ENCODE results near the gene CAPZB. TPM values are rescaled to one million over a fixed set of nuclear protein-coding genes. Genes with fewer than 3 reads are reported as not detected.

The CAPZB gene
- total RNA-seq, 1 experiment from 2014 or later: 348 TPM

DNA sequence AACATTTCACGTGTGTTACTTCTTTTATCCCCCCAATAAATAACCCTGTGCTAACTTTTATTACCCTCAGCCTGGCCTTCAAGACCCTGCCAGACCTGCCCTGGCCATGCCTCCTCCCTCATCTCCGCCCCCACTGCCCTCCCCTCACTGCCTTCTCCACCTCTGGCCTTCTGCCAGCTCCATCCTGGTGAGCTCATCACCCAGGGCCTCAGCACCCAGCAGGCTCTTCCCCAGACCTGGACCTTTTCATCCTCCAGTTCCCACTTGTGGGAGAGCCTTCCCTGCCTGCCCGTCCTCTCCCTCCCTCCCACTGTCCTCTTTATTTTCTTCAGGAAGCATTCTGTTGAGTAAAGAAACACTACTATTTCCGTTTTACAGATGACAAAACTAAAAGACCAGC lies 101.2 kb downstream of the CAPZB start:
- Histone ChIP-seq H3K9ac (ENCODE audit: extremely low read depth, insufficient read length, low read length) (no peak overlapping the region), H3T11ph (ENCODE audit: low read length) (no peak overlapping the region), H2AFZ (ENCODE audit: low read length) (no peak overlapping the region), H3K56ac (ENCODE audit: insufficient read length, low read depth, low read length) (no peak overlapping the region), H3K14ac (ENCODE audit: insufficient read depth, low read length) (no peak overlapping the region), H4K5ac (ENCODE audit: insufficient read length, low read depth, low read length) (no peak overlapping the region), H3K79me2 (ENCODE audit: insufficient read depth, low read length) (peaks cover 8% of the 10 kb centered on the region), H3K4me1 (ENCODE audit: insufficient read depth, low read length) (no peaks in the 10 kb centered on the region), H4K8ac (replicated peaks; ENCODE audit: insufficient read length, low read depth, low read length) (no peak overlapping the region), H3K79me1 (ENCODE audit: insufficient read depth, low read depth, low read length, poor library complexity, severe bottlenecking) (peaks cover 8% of the 10 kb centered on the region), H3K18ac (ENCODE audit: insufficient read length, low read depth, low read length) (no peak overlapping the region), H2BK15ac (ENCODE audit: low read depth, low read length) (no peak overlapping the region), H3K9me3 (ENCODE audit: control insufficient read depth, low read depth, low read length) (no peaks in the 10 kb centered on the region), H3K4ac (ENCODE audit: low read depth, low read length) (no peak overlapping the region), H3K4me2 (ENCODE audit: insufficient read depth, insufficient read length, low read length) (no peak overlapping the region), H3K27me3 (ENCODE audit: insufficient read depth, low read length) (no peaks in the 10 kb centered on the region), H2BK120ac (ENCODE audit: low read depth, low read length, poor library complexity, severe bottlenecking) (no peak overlapping the region), H2BK5ac (ENCODE audit: insufficient read length, low read length) (no peak overlapping the region), H4K20me1 (ENCODE audit: control insufficient read depth, insufficient read depth, insufficient read length) (no peaks in the 10 kb centered on the region), H2AK5ac (ENCODE audit: insufficient read length, low read length) (no peak overlapping the region), H2BK20ac (ENCODE audit: low read depth, low read length, poor library complexity, severe bottlenecking) (no peak overlapping the region), H4K91ac (ENCODE audit: insufficient read length, low read depth, low read length) (no peak overlapping the region), H3K27ac (ENCODE audit: insufficient read length, low read depth, low read length) (no peak overlapping the region), H3K23ac (ENCODE audit: insufficient read length, low read depth, low read length) (no peak overlapping the region), H2BK12ac (ENCODE audit: insufficient read length, low read depth, low read length) (no peak overlapping the region), H3K23me2 (ENCODE audit: insufficient read length, low read depth, low read length, poor library complexity, severe bottlenecking) (no peaks in the 10 kb centered on the region)
- TF ChIP-seq, protein P1, sequence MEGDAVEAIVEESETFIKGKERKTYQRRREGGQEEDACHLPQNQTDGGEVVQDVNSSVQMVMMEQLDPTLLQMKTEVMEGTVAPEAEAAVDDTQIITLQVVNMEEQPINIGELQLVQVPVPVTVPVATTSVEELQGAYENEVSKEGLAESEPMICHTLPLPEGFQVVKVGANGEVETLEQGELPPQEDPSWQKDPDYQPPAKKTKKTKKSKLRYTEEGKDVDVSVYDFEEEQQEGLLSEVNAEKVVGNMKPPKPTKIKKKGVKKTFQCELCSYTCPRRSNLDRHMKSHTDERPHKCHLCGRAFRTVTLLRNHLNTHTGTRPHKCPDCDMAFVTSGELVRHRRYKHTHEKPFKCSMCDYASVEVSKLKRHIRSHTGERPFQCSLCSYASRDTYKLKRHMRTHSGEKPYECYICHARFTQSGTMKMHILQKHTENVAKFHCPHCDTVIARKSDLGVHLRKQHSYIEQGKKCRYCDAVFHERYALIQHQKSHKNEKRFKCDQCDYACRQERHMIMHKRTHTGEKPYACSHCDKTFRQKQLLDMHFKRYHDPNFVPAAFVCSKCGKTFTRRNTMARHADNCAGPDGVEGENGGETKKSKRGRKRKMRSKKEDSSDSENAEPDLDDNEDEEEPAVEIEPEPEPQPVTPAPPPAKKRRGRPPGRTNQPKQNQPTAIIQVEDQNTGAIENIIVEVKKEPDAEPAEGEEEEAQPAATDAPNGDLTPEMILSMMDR (conservative IDR thresholded peaks at IDR 0.05): no peak
- peaks cover 14 to 49% (median 31%) of the 10 kb centered on the region in 3 experiments; a peak in 6 of 7 replicates for H3K36me3 Mint-ChIP-seq (ENCODE audit: insufficient read depth in 1 of 3, low read depth in 3 of 3)
- H3K9me3 Mint-ChIP-seq: no peaks in the 10 kb centered on the region
- H3K4me3 Mint-ChIP-seq: no peak overlapping the region
- WGBS (ENCODE audit: extremely low coverage, insufficient read length, low lambda C conversion rate): no CpG with 5 or more reads among the region's 4 CpGs
- no peaks in the 10 kb centered on the region; the same call in 1 of the 2 replicates for H3K27me3 Mint-ChIP-seq (ENCODE audit: low read depth)
- no peak for DNase-seq
- peak overlapping the region in 1 of 3 experiments; percentile 90; a peak in 1 of 7 replicates for H3K27ac Mint-ChIP-seq
- H3K4me1 Mint-ChIP-seq: no peaks in the 10 kb centered on the region

All from H9 (cell line).